ENCODE data around the gene PACSIN2.

DNA sequence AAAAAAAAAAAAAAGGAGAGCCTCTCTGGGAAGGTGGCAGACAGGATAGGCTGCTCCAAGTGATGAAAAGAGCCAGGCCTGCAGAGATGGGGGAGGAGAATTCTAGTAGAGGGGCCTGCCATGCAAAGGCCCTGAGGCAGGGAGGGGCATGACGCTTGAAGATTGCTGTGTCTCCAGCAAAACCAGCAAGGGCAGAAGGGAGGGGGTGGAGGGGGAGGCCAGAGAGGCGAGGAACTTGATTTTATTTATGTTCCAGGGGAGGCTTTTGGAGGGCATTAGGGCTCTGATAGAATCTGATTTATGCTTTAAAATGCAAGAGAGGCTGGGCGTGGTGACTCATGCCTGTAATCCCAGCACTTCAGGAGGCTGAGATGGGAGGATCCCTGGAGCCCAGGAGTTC lies 16.7 kb upstream of the PACSIN2 start:
- TF ChIP-seq POLR2A (IDR thresholded peaks at IDR 0.05; ENCODE audit: low read length), result no peak
- no peak for TF ChIP-seq GATA1 (IDR thresholded peaks at IDR 0.05; ENCODE audit: low read depth, low read length)
